Heart right ventricle (tissue), 16 donors: ENCODE measurements around the gene CCNF. TPM values are rescaled to one million over a fixed set of nuclear protein-coding genes. Genes with fewer than 3 reads are reported as not detected.

ENCODE experiments used
- ATAC-seq, 8 donors: fragments of 200-7000 bp; cut with Tn5 transposase; one replicate each; pipeline ENCODE4 v1.9.1; 2020; ENCODE audit warnings: mild to moderate bottlenecking in 8 of 8, moderate library complexity in 8 of 8, moderate number of reproducible peaks in 1 of 8
- DNase-seq, 2 donors: peaks; one replicate each; pipeline ENCODE4 v3.0.0-alpha.2; 2020
- H3K27ac ChIP-seq, 10 donors: fragments of 200-600 bp; sonication (generic) in 2 of 10; one replicate each; pipeline versions ENCODE4 v1.5.0 to v1.8.0; 2020 to 2022; ENCODE audit warnings: mild to moderate bottlenecking in 3 of 10
- H3K27me3 ChIP-seq, 7 donors: fragments of 200-600 bp; one replicate each; pipeline ENCODE4 v1.8.0; 2021 to 2022; ENCODE audit warnings: mild to moderate bottlenecking in 2 of 7
- H3K36me3 ChIP-seq, 9 donors: fragments of 200-600 bp; sonication (generic) in 1 of 9; one replicate each; pipeline versions ENCODE4 v1.5.0 to v1.8.0; 2020 to 2022; ENCODE audit warnings: mild to moderate bottlenecking in 2 of 9
- H3K4me1 ChIP-seq, 9 donors: fragments of 200-600 bp; sonication (generic) in 1 of 9; one replicate each; pipeline versions ENCODE4 v1.5.0 to v1.8.0; 2020 to 2022; ENCODE audit warnings: mild to moderate bottlenecking in 4 of 9
- H3K4me3 ChIP-seq, 10 donors: fragments of 200-600 bp; sonication (generic) in 2 of 10; one replicate each; pipeline versions ENCODE4 v1.5.0 to v1.8.0; 2020 to 2022; ENCODE audit warnings: mild to moderate bottlenecking in 7 of 10, moderate library complexity in 2 of 10
- H3K9me3 ChIP-seq, 11 donors: fragments of 200-600 bp in 10 of 11; sonication (generic) in 2 of 11; one replicate each; pipeline versions ENCODE4 v1.5.0 to v1.8.0; 2013 to 2022; ENCODE audit warnings: mild to moderate bottlenecking in 2 of 11, control low read depth in 1 of 11, moderate library complexity in 1 of 11
- WGBS, 2 donors: extraction: QIAGEN DNeasy Blood & Tissue Kit; methylation state at CpG; one replicate each; pipeline ENCODE4 v1.1.7; 2013; ENCODE audit warnings: inconsistent platforms in 1 of 2; 5-methylcytosine and 5-hydroxymethylcytosine counted together
- intact Hi-C, 10 donors: fragments of 100-400 bp; cut with DNase I; formaldehyde crosslinking; loops; one replicate each; pipeline versions ENCODE4 v1.11.1 to v1.14.2; 2022
- polyA plus RNA-seq, 2 donors: library from polyadenylated mRNA; stranded (reverse); fragments of 200-250 nt; gene quantifications; one replicate each; pipeline ENCODE4 v1.2.3, GENCODE V29; 2013
- total RNA-seq, 10 donors: library from RNA; stranded (reverse); fragmentation: NEBNext Ultra II Directional in 3 of 10; extraction: Animal tissue kit (Norgen Biotek cat#: 25700) in 3 of 10; gene quantifications; one replicate each; pipeline versions ENCODE4 v1.2.1 to v1.2.4, GENCODE V29; 2021 to 2023
- TF ChIP-seq, protein P1 (sequence below), 9 donors: fragments of 200-600 bp; sonication (generic) in 2 of 9; IDR thresholded peaks; one replicate each; pipeline versions ENCODE4 v1.5.0 to v1.8.0; 2021 to 2022; ENCODE audit warnings: antibody characterized with exemption in 9 of 9, mild to moderate bottlenecking in 5 of 9, moderate library complexity in 1 of 9
- donor health status: Arrhythmogenic right ventricular cardiomyopathy.
- donor health status: ischemic (EF 13 %, LVEDD 7.1; RV severe dilation, severe dysfunction).
- donor health status: healthy with polysubstance abuse.
- donor health status: DM: no; HTN: yes; CAD: no.
- donor health status: DM: no; HTN: no; CAD: no.
- donor health status: ischemic (EF 25% LVEDD 6.9; RV normal size, moderate dysfunction).
- donor health status: ischemic (EF 25% LVEDD 5.7; RV mildly dilated, moderate dysfunction).
- donor health status: healthy.
- donor health status: DM: yes; HTN: yes; CAD: no.
- donor health status: Ischemic cardiomyopathy.
- donor health status: ischemic (EF 35%, LVEDD 5.7; RV mildly dilated, moderate dysfunction).
- donor health status: nonischemic (EF 11% LVEDD 7.7; RV severe dilation, severe dysfunction).
- donor health status: DM: yes; HTN: yes; CAD: no.
- donor health status: PGD.
- donor health status: ischemic (EF 29% LVEDD 5.4; RV normal size, mild dysfunction).
- donor health status: nonischemic (EF 23%, LVEDD 6.1; RV moderate dilation, normal function).

The CCNF gene
- total and polyA plus RNA-seq, 12 donors, result 0.51 to 3.4 (median 0.99) TPM

DNA sequence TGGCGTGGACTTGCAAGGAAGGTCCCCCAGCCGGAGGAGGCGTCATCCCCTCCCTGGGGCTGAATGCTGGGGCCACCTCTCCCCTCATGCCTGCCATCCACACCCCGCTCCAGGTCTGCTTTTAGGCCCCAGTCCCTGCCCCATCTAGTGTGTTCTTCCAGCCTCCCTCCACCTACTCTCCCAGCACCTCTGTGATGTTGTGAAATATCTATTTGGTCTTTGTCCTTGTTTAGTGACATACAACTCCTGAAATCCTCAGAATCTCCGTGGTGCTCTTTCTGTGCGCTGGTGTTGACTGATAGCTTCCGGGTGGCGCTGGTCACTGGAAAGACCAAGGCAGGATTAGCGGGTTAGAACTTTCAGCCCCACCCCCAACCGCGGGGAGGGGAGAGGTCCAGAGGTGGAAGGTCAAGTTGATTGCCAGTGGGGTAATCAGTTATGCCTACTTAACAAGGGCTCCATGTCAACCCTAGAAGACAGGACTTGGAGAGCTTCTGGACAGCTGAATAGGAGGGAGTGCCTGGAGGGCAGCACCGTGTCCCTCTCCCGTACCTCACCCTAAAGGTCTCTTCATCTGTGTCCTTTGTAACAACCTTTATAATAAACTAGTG lies 55.8 kb downstream of the CCNF start:
- H3K27me3 ChIP-seq, result no peaks in the 10 kb centered on the region
- no peak for DNase-seq
- ATAC-seq, result no peak
- no peaks in the 10 kb centered on the region for H3K36me3 ChIP-seq
- peak overlapping the region in 3 of 10 donors; percentile 32 to 62 (median 60) for H3K27ac ChIP-seq
- intact Hi-C loops, result loop anchor here in 2 of 10 donors (5.0 to 10.0 kb wide), 2 partner anchors 50 to 143 kb away; partner anchors contain the start of gene ABCA3 (in 1 of the 2)
- no peak overlapping the region for H3K4me3 ChIP-seq
- TF ChIP-seq, protein P1, sequence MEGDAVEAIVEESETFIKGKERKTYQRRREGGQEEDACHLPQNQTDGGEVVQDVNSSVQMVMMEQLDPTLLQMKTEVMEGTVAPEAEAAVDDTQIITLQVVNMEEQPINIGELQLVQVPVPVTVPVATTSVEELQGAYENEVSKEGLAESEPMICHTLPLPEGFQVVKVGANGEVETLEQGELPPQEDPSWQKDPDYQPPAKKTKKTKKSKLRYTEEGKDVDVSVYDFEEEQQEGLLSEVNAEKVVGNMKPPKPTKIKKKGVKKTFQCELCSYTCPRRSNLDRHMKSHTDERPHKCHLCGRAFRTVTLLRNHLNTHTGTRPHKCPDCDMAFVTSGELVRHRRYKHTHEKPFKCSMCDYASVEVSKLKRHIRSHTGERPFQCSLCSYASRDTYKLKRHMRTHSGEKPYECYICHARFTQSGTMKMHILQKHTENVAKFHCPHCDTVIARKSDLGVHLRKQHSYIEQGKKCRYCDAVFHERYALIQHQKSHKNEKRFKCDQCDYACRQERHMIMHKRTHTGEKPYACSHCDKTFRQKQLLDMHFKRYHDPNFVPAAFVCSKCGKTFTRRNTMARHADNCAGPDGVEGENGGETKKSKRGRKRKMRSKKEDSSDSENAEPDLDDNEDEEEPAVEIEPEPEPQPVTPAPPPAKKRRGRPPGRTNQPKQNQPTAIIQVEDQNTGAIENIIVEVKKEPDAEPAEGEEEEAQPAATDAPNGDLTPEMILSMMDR (IDR thresholded peaks at IDR 0.05), result no peak
- H3K9me3 ChIP-seq, result no peaks in the 10 kb centered on the region
- 86% methylated on average over 13 of the region's 13 CpGs for WGBS, 2 donors
- peaks cover 6 to 45% (median 29%) of the 10 kb centered on the region in 9 donors for H3K4me1 ChIP-seq

DNA sequence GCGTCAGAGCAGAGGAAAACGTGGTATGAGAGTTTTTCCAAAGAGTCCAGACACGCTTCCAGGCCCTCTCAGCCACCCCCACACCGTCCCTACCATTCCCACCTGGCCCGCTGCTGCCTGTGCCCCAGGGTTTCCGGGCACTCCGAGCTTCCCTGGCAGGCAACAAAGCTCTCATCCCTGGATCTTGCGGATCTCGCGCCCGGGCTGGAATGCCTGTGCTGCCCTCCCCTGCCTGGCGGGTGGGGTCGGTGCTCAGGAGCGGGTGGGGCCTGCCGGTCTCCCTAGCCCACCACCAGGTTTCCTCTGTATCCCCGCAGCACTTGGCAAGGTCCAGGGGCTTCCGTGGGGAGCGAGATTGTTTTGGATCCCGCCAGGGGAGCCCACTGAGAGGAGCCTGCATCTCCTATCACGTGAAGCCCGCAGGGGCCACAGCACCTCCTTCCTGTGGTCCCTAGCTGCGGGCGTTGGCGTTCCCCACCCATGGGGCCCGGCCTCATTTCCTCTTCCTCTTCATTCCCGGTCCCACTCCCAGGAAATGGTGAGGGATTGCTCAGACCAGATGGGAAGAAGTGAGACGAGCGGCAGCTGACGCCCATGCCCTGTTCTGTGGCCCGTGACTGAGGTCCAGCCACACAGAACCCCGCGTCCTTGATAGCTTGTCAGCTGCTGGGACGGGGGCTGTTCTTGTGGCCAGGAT lies 56.7 kb downstream of the CCNF start:
- TF ChIP-seq, protein P1 (IDR thresholded peaks at IDR 0.05), result no peak
- Histone ChIP-seq H3K4me3 (peak overlapping the region in 4 of 10 donors; percentile 5 to 18 (median 11)), H3K27me3 (no peaks in the 10 kb centered on the region), H3K27ac (peak overlapping the region in 9 of 10 donors; percentile 32 to 70 (median 59)), H3K9me3 (no peaks in the 10 kb centered on the region), H3K4me1 (peaks cover 6 to 45% (median 29%) of the 10 kb centered on the region in 9 donors), H3K36me3 (peaks cover 0 to 4% (median 0%) of the 10 kb centered on the region in 9 donors)
- no peak for DNase-seq
- ATAC-seq, result peak; percentile 17 to 79 (median 38)
- 60 to 68% methylated on average over 33 of the region's 33 CpGs for WGBS, 2 donors
- intact Hi-C loops, result loop anchor here in 2 of 10 donors (5.0 to 10.0 kb wide), 2 partner anchors 51 to 144 kb away; partner anchors contain the start of gene ABCA3 (in 1 of the 2)

DNA sequence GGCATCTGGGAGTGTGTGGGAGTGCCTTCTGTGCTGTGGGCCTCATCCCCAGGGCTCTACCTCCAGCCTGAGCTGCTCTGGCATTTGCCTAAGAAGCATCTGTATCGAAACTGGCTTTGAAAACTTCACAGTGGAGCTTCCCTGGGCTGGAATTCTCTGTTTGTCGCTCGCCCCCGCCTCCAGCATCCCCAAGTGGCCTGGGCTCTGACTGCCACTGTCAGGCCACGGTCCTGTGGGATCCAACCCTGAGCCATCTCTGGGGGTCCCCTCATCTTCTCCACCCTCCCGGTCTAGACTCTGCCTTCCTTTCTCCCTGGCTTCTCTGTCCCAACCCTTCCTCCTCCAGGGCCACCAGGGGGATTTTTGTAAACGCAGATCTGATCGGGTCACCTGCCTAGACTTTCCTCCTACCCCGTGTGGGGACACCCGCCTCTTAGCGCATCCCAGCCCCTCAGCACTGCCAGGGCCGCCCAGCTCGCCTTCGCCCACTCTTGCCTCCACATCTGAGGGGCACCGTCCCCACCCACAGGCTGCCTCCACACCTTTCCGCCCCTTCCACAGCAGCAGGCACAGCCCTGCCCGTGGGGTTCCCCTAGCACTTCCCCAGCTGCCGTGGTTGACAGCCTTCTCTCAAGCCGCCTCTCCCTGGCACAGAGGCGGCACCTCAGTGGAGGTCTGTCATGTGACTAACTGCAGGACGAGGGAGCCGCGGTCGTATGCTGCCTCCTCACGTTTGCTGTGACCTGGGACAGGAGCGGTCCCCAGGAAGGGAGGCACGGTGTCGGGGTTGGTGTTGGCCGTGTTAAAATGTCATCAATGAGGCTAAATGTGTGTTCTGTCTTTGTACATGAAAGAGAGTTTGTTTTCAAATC lies 57.6 kb downstream of the CCNF start:
- WGBS, 2 donors, result 65 to 66% methylated on average over 29 of the region's 29 CpGs
- H3K4me1 ChIP-seq, result peaks cover 6 to 45% (median 29%) of the 10 kb centered on the region in 9 donors
- no peaks in the 10 kb centered on the region for H3K27me3 ChIP-seq
- TF ChIP-seq, protein P1 (IDR thresholded peaks at IDR 0.05), result peak in 7 of 9 donors; percentile 18 to 51 (median 39)
- no peaks in the 10 kb centered on the region for H3K9me3 ChIP-seq
- intact Hi-C loops, result loop anchor here in 2 of 10 donors (5.0 to 10.0 kb wide), 2 partner anchors 52 to 145 kb away; partner anchors contain the start of gene ABCA3 (in 1 of the 2)
- peak in 1 of 2 donors; percentile 59 for DNase-seq
- H3K4me3 ChIP-seq, result peak overlapping the region in 1 of 10 donors; percentile 2
- H3K27ac ChIP-seq, result peak overlapping the region in 9 of 10 donors; percentile 32 to 70 (median 59)
- peaks cover 0 to 4% (median 0%) of the 10 kb centered on the region in 9 donors for H3K36me3 ChIP-seq
- peak; percentile 45 to 80 (median 64) for ATAC-seq

DNA sequence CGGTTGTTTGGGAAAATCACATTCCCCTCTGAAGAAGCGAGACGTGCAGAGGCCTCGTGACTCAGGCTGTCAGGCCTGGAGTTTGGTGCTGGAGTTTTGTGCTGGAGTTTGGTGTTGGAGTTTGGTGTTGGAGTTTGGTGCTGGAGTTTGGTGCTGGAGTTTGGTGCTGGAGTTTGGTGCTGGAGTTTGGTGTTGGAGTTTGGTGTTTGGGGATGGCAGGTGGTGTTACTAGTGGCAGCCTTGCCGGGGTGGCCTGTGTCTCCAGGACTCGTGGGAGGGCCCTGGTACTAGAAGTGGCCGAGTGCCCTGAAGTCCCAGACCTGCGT lies 58.2 kb downstream of the CCNF start:
- intact Hi-C loops, result loop anchor here in 2 of 10 donors (5.0 to 10.0 kb wide), 2 partner anchors 53 to 145 kb away; partner anchors contain the start of gene ABCA3 (in 1 of the 2)
- peaks cover 0 to 4% (median 0%) of the 10 kb centered on the region in 9 donors for H3K36me3 ChIP-seq
- no peak for DNase-seq
- no peak overlapping the region for H3K27ac ChIP-seq
- no peak overlapping the region for H3K4me3 ChIP-seq
- H3K4me1 ChIP-seq, result peaks cover 6 to 42% (median 25%) of the 10 kb centered on the region in 9 donors
- no peaks in the 10 kb centered on the region for H3K9me3 ChIP-seq
- TF ChIP-seq, protein P1 (IDR thresholded peaks at IDR 0.05), result no peak
- H3K27me3 ChIP-seq, result no peaks in the 10 kb centered on the region
- 74 to 75% methylated on average over 8 of the region's 8 CpGs for WGBS, 2 donors
- ATAC-seq, result no peak
